Mucosa of stomach (tissue), 1 donor: ENCODE data around the gene PUDP.

Experiments used
- H3K27me3 ChIP-seq: one replicate; pipeline ENCODE4 v1.7.0; 2013; ENCODE audit warnings: mild to moderate bottlenecking, low read length; ENCODE audit not compliant: control insufficient read depth, insufficient read depth
- H3K36me3 ChIP-seq: one replicate; pipeline ENCODE4 v1.7.0; 2013; ENCODE audit warnings: low read length; ENCODE audit not compliant: control insufficient read depth, insufficient read depth
- H3K4me1 ChIP-seq: one replicate; pipeline ENCODE4 v1.7.0; 2013; ENCODE audit warnings: mild to moderate bottlenecking, low read length; ENCODE audit not compliant: control insufficient read depth, insufficient read depth
- H3K4me3 ChIP-seq: one replicate; pipeline ENCODE4 v1.7.0; 2013; ENCODE audit warnings: low read length
- H3K9ac ChIP-seq: one replicate; pipeline ENCODE4 v1.7.0; 2013; ENCODE audit warnings: mild to moderate bottlenecking, low read length, moderate library complexity
- H3K9me3 ChIP-seq: one replicate; pipeline ENCODE4 v1.7.0; 2013; ENCODE audit warnings: mild to moderate bottlenecking, low read length, moderate library complexity; ENCODE audit not compliant: control insufficient read depth
- donor health status: Pancreatic carcinoma.

PUDP gene

GRCh38 chrX:7164174-7164573 is 16.2 kb upstream of the PUDP start:
- Histone ChIP-seq H3K9me3 (no peaks in the 10 kb centered on the region), H3K36me3 (no peaks in the 10 kb centered on the region)

GRCh38 chrX:7163146-7163677 is 15.3 kb upstream of the PUDP start:
- no peak overlapping the region for H3K4me3 ChIP-seq
- no peaks in the 10 kb centered on the region for H3K36me3 ChIP-seq
- H3K9me3 ChIP-seq: no peaks in the 10 kb centered on the region
- peaks cover 14% of the 10 kb centered on the region for H3K4me1 ChIP-seq
- H3K27me3 ChIP-seq: no peaks in the 10 kb centered on the region
- no peak overlapping the region for H3K9ac ChIP-seq

More at GRCh38 chrX:7164174-7164573, 16.2 kb upstream of the PUDP start:
- Histone ChIP-seq H3K9ac (no peak overlapping the region), H3K4me3 (no peak overlapping the region), H3K4me1 (peaks cover 10% of the 10 kb centered on the region), H3K27me3 (no peaks in the 10 kb centered on the region)

DNA sequence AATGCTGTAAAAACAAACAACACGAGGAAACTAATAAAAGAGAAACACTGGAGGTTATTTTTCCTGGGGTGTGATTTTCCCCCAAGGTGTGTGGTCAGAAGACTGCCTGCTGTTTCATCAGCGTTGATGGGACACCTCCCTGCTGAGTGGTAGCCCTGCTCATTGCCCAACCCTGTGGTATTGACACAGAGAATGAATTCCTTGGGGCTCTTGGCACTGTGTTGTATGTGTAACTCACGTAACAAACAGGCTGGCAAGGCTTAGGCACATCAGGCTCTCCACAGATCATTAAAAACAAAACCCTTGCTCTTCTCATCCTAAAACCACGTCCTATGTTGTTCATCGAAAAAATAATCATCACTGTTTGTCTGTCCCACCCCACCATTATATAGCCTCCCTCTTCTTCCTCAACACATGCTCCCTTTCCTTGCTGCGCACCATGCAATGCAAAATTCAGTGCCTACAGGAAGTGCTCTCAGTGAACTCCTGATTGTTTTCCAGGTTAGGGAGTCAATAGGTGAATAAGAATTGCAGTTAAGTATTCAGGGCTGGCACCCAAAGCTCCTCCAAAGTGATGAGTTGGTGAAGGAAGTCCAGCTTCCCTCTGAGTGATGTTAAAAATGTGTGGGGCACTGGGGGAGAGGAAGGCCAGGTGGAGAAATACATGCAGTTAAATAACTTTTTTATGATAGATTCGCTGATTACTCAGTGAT is 11.4 kb upstream of the PUDP start:
- H3K36me3 ChIP-seq: no peaks in the 10 kb centered on the region

GRCh38 chrX:7158468-7158990 is 10.6 kb upstream of the PUDP start:
- Histone ChIP-seq H3K9me3 (no peaks in the 10 kb centered on the region), H3K27me3 (no peaks in the 10 kb centered on the region), H3K9ac (no peak overlapping the region), H3K4me1 (peaks cover 16% of the 10 kb centered on the region), H3K4me3 (no peak overlapping the region), H3K36me3 (no peaks in the 10 kb centered on the region)

More for the DNA sequence above, 11.4 kb upstream of the PUDP start:
- Histone ChIP-seq H3K4me3 (no peak overlapping the region), H3K9me3 (no peaks in the 10 kb centered on the region), H3K4me1 (peaks cover 16% of the 10 kb centered on the region), H3K27me3 (no peaks in the 10 kb centered on the region), H3K9ac (no peak overlapping the region)

DNA sequence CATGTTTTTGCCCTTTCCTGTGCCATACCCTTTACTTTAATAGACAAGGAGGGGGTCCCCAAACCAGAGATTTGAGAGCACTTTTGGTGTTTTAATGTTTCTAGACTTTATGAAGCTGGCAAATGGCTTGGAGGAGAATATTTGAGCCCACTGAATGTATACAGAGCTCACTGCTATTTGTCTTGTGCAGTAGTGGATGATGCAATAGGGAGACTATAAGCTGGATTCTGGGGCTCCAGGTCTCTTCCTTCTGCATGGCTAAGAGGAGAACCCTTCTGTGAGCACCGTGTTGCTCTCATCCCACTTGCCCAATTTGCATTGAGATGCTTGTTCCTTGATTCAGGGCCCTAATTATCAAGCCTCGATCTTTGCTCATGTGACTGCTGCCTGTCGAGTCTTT is 8.9 kb upstream of the PUDP start:
- H3K4me1 ChIP-seq: peaks cover 14% of the 10 kb centered on the region
- no peaks in the 10 kb centered on the region for H3K27me3 ChIP-seq
- H3K4me3 ChIP-seq: no peak overlapping the region
- H3K9ac ChIP-seq: no peak overlapping the region
- H3K9me3 ChIP-seq: no peaks in the 10 kb centered on the region
- no peaks in the 10 kb centered on the region for H3K36me3 ChIP-seq

DNA sequence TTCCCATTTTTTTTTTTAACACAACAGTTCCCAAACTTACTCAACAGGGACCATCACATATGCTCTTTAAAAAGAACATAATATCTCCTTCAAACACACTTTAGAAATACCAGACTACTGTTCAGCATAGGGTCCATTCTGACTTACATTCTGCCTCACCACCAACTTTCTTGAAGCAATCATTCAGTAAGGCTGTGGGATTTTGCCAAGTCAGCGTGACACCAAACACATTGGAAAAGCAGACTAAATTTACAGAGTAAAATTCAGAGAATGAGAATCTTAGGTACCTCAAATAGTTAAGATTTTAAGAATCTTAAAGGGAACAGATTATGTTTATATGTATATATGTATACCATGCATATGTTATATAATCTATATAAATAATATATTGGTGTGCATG is 7.2 kb upstream of the PUDP start:
- H3K27me3 ChIP-seq: no peaks in the 10 kb centered on the region
- peaks cover 12% of the 10 kb centered on the region for H3K4me1 ChIP-seq
- H3K9ac ChIP-seq: no peak overlapping the region
- no peaks in the 10 kb centered on the region for H3K36me3 ChIP-seq
- no peaks in the 10 kb centered on the region for H3K9me3 ChIP-seq
- H3K4me3 ChIP-seq: no peak overlapping the region

DNA sequence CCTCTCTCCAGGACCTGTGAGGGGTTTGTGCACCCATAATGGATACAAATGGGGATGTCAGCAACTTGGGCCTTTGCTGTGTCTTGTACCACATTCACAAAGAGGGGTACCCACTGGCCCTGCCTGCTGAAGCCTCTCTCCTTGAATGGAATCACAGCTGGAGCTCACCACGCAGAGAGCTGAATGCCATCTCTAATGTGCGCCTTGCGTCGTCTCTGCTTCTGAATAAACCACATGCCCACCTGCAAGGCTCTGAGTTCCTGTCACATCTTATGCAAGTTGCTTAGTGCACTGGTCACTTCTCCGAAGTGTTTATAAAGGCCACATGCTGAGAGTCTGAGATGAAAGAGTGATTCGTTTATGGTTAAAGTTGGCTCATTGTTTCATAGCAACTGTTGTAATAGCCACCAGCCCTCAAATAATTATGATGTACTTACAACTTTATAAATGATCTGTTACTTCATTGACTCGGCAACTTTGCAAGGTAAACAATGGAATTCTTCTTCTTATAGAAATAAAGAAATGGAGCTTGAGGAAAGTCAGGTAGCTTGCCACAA is 6.2 kb upstream of the PUDP start:
- H3K27me3 ChIP-seq: no peaks in the 10 kb centered on the region
- H3K9me3 ChIP-seq: no peaks in the 10 kb centered on the region
- H3K4me1 ChIP-seq: peaks cover 6% of the 10 kb centered on the region
- H3K4me3 ChIP-seq: no peak overlapping the region
- H3K36me3 ChIP-seq: no peaks in the 10 kb centered on the region
- no peak overlapping the region for H3K9ac ChIP-seq

DNA sequence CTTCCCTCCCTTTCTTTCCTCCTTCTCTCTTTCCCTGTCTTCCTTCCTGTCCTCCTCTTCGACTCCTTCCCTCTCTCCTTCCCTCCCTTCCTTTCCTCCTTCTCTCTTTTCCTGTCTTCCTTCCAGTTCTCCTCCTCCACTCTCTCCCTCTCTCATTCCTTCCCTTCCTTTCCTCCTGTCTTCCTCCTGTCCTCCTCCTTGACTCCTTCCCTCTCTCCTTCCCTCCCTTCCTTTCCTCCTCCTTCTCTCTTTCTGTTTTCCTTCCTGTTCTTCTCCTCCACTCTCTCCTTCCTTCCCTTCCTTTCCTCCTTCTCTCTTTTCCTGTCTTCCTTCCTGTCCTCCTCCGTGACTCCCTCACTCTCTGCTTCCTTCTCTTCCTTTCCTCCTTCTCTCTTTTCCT is 5.3 kb upstream of the PUDP start:
- Histone ChIP-seq H3K36me3 (no peaks in the 10 kb centered on the region), H3K27me3 (no peaks in the 10 kb centered on the region), H3K9me3 (no peaks in the 10 kb centered on the region), H3K9ac (no peak overlapping the region), H3K4me1 (peaks cover 2% of the 10 kb centered on the region), H3K4me3 (no peak overlapping the region)

GRCh38 chrX:7149411-7149810 is 1.5 kb upstream of the PUDP start:
- Histone ChIP-seq H3K36me3 (no peaks in the 10 kb centered on the region), H3K4me3 (no peak overlapping the region), H3K4me1 (peaks cover 5% of the 10 kb centered on the region), H3K27me3 (no peaks in the 10 kb centered on the region), H3K9me3 (no peaks in the 10 kb centered on the region), H3K9ac (no peak overlapping the region)

GRCh38 chrX:7147413-7147977 is 458 bp downstream of the PUDP start, which contains the start of gene STS:
Gene STS, plus strand, starts transcription at chrX:7147712. Its CDS starts 105,488 bp downstream, at chrX:7253200.
- Histone ChIP-seq H3K27me3 (no peaks in the 10 kb centered on the region), H3K4me3 (peak within 1 kb of the TSS; percentile 90), H3K9ac (peak within 1 kb of the TSS; percentile 82), H3K4me1 (peaks cover 5% of the 10 kb centered on the region), H3K36me3 (no peaks in the 10 kb centered on the region), H3K9me3 (no peaks in the 10 kb centered on the region)

DNA sequence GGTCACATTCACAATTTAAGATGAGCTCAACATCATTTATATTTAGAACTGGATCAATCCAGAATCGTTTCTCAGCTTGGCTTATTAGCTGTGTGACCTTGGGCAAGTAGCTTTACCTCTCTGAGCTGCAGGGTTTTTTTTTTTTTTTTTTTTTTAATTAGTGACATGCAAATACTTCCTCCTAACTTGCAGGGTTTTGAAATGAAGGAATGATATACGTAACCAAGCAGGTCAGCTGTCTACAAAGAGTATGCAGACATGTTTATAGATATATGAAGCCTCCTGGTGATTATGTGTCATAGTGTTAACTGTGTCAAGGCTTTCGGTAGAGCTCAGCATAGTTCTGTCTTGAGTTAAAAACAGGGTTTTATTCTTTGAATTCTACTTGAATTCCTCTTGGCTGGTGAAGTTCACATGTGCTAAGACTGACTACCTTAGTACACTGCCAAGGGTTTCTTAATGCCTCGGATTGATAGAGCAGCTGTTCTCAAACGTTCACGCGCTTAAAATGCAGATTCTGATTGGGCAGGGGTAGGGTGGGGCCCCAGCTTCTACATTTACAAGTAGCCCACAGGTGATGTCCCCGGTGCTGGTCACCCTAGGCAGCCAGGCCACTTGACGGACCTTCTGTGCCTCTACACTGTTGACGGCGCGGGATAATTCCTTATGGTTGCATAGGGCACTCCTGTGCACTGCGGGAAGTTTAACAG is 1.1 kb downstream of the PUDP start:
- peaks cover 5% of the 10 kb centered on the region for H3K4me1 ChIP-seq
- H3K9me3 ChIP-seq: no peaks in the 10 kb centered on the region
- H3K27me3 ChIP-seq: no peaks in the 10 kb centered on the region
- H3K4me3 ChIP-seq: peak overlapping the region; percentile 71
- peak overlapping the region; percentile 82 for H3K9ac ChIP-seq
- H3K36me3 ChIP-seq: no peaks in the 10 kb centered on the region
